GM18517 (cell line): ENCODE results near the gene DDX59.

Experiments used
- ATAC-seq: cut with Tn5 transposase; IDR thresholded peaks from one replicate; pipeline ENCODE4 v1.9.1; 2021; ENCODE audit warnings: mild to moderate bottlenecking, moderate library complexity; ENCODE audit not compliant: unreplicated experiment

DDX59 gene

DNA sequence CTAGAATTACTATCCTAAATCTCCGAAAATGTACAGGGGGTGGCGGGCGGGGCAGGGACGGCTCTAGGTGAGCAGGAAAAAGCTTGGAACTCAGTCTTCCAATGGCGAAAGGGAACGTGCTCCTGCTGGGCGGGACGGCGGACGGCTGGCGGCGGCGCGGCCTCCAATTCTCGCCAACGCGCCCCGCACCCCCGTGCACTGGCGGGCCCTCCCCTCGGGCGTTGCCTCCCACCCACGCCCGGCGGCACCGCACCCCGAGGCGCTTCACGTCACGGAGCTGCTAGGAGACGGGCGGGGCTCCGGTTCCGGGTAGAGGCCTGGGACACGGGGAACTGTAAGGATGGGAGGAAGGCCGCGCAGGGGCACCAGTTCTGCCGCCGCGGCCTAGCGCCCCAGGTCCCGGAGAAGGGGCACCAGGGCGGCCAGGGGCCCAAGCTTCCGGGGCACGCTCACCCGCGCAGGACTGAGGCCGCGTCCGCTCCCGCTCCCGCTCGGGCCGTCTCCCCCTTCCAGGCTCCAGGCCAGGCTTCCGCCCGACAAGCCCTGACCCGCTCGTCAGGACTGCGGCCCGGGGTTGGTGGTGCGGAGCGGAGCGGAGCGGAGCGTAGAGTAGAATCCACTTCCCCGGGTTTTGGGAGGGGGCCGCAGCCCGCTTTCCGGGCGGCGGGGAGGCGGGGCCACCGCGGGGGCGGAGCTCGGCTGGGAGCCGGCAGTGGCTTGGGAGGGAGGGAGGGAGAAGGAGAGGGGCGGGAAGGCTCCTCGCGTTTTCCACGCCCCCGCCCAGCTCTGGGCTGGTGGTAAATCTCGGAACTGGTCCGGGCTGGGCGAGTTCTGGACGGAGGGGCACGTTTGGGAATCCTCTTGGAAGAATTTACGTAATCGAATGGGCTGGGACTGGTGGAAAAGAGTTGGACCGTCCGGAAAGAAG, at the start of gene DDX59:
Gene DDX59 (minus strand): TSS at position 594 of the 928 bp plus-strand sequence. CDS start 3,167 bp downstream, outside the sequence.
- peak; percentile 85 for ATAC-seq

DNA sequence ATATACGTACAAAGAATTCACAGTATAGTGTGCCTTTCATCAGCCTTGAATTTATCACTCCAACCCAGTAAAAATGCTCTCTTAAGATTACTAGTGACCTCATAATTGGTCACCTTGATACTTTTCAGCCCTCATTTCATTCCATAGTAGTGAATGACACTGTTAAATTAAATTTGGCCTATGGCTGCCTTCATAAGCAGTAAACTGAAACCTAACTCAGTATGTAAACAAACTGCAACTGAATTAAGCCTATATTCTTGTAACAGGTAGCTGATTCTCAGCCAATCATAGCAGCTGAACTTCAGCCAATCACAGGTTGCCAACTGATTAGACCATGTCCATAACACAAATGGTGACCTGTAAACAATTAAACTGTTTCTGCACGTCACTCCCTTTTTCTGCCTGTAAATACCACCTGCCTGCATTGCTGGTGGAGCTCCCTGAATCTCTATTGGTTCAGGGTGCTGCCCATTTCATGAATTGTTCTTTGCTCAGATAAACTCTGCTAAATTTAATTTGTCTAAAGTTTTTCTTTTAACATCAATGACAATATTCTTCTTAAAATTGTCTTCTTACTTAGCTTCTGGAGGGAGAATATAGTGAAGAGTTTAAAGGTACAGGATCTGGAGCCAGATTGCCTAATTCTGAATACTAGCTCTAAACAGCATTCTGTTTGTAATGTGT, 44.9 kb upstream of the DDX59 start:
- ATAC-seq = no peak

DNA sequence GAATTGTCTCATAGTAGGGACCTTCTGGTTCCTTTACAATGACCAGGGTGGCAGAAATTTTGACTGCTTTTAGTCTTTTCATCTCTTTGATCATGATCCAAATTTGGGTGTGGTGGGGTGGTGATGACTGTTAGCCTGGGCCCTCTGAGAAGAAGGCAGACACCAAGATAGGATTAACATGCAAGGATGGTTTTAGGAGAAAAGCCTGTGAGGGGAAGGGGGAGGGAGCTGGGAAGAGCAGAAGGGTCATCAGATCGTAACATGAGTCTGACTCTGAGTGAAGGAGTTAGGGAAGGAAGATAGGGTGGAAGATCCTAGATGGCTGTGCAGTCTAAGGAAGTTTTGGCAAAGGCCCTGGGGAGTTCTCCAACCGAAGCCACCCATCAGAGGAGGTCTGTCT, 40.5 kb upstream of the DDX59 start:
- ATAC-seq = no peak

DNA sequence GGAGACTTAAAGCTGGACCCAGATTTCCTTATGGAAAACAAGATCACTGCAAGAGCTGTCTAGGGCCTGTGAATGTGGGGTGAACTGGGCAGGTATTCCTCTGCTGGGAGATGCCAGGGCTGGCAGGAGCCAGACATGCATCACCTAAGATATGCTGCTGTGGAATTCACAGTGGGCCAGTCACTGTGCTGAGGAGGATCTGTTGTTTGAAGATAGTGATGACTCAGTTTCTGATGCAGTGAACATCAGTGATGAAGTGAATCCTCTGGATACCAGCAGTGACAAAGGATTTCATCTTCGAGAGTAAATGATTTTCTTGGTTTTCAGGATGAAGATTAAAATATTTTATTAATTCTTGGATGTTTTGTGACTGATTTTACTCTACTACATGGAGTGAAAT, 39.1 kb upstream of the DDX59 start:
- ATAC-seq = no peak

DNA sequence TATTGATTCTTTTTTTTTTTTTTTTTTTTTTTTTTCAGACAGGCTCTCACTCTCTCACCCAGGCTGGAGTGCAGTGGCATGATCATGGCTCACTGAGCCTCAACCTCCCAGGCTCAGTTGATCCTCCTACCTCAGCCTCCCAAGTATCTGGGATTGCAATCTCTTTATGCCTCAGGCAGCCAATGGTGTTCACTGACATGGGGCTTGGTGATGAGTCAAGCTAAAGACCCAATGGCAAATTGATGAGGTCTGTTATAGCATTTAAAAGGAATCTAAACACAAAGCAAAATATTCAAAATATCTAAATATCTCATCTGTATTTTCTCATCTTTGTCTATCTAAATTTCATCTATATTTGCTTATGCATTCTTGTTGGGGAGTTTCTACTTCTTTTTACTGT, 38.5 kb upstream of the DDX59 start:
- ATAC-seq = no peak

DNA sequence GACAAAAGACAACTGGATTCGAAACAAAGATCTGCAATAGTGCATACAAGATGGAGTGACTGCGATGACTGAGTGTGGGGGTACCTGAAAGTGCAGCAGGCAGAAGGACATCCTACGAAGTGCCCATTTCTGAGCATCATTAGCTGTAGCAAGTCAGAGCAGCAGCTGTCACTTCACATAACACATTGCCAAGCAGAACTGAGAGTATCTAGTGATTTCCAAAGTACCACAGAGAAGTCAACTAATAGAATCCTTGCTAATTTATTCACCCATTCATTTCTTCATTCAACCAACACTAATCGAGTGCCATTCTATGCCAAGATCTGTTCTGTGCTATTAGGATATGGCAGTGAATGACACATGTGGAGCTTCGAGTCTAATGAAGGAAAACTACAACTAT, 37.4 kb upstream of the DDX59 start:
- ATAC-seq = no peak

DNA sequence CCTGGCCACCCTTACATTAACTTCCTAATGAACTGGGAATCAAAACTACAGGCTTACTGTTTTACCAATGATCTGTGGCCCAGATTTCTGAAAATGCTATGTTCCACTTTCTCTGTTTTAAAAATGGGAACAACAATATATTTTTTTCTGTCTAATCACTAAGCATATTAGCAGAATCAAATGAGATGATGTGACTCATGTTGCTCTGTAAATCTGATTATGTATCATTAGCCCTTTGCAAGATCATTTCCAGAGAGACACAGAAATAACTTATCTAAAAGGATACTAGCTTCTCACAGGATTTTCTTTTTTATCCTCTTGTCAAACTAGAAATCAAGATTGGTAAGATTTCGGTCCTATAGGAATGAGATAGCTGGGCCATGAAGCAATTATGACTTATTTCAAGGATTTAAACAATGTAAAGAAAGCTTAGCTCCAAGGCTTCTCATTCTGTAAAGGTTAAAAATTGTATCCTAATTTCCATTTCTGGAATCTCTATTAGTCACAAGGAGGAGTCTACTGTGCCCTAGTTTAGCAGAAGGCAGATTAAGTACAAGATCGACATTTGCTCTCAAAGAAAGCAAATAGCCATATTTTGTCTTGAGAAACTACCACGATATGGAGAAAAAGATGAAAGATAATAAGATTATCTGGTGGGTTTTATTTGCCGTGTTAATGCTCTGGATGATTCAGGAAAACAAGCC, 36.6 kb upstream of the DDX59 start:
- no peak for ATAC-seq

DNA sequence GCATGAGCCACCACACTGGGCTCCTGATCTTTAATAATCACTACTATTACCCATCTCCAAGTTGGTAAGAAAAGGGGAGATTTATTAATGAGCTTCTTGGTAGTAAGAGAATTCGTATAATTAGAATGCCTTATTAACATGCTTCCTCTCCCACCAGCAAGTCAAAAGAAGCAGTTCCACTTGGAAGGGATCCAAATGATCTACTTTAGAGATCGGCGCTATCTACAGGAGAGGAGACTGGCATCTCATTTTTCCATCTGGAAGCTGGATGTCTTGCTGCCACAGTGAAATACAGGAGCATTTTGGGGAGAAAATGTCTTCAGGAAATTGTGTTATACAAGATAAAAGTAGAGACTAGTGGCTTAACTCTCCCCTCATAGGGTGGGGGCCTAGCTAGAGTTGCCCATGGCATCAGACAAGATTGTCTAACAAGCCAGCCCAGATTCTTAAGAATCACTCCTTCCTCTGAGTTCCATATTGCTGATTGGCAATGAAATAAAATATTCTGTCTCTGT, 35.3 kb upstream of the DDX59 start:
- no peak for ATAC-seq

DNA sequence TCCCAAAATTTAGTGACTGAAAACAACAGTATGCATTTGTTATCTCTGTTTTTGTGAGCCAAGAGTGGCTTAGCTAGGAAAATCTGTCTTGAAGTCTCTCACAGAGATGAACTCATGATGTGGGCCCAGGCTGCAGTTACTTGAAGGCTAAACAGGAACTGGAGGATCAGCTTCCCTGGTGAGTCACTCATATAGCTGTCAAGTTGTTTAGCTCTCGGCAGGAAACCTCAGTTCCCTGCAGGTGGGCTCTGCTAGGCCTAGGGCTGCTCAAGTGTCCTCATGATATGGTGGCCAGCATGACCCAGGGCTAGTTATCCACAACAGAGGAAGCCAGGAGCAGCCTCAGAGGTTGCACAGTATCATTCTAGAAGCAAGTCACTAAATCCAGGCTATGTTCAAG, 30.2 kb upstream of the DDX59 start:
- ATAC-seq = no peak

DNA sequence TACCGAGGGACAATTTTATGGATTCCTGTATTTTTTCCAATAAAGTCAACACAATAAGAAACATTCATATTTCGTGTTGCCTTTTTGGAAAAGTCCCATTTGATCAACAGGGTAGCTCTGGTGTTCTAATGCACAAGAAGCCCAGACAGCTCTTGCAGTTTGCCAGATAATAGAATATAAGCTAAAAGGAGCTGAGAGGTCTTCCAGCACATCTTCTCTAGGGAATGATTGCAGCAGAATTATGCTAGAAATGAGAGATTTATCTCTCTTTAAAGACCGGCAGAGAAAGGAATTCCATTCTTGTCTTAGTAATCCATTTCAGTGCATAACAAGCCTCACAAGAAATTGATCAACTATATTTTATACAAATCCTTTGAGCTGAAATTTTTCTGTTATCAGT, 25.0 kb upstream of the DDX59 start:
- no peak for ATAC-seq

DNA sequence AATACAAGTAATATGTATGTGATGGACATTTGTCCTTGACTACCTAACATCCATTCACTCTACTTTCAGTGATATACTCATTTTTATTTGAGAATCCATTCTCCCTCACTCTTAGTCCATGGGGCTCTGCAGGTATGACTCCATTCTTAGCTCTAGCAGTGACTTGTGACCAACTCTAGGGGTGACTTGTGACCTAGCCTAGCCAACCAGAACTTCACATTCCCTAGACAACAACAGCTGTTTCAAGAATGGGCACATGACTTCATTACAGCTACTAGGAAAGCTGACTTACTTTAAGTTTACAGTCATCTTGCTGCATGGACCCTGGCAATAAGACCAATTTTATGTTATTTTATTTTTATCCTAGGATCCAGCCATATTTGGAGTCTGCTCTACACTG, 23.6 kb upstream of the DDX59 start:
- no peak for ATAC-seq

DNA sequence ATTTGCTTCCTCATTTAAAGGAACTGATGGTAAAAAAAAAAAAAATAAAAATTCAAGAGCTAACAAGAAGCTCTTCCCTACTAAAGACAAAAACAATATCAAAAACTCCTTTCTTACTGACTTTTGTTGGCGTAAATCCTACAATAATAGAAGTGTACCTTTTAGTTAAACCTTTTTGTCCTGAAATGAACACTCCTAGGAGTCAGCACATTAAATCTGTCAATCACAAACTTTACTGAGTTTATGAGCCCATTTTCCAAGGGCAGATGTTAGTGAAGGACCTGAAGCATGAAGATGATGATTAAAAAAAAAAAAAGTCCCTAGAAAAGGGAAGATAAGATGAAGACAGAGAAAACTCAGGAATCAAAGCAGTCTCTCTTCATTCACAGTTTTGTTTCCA, 22.6 kb upstream of the DDX59 start:
- no peak for ATAC-seq

DNA sequence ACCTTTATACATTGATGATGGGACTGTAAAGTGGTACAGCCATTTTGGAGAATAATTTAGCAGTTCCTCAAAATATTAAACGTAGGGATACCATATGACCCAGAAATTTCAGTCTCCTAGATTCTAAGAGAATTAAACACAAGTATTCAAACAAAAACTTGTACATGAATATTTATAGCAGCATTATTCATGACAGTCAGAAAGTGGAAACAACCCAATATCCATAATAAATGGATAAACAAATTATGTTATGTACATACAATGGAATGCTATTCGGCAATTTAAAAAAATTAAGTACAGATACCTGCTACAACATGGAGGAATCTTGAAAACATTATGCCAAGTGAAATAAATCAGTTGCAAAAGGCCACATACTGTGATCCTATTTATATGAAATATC, 16.9 kb upstream of the DDX59 start:
- ATAC-seq = no peak

DNA sequence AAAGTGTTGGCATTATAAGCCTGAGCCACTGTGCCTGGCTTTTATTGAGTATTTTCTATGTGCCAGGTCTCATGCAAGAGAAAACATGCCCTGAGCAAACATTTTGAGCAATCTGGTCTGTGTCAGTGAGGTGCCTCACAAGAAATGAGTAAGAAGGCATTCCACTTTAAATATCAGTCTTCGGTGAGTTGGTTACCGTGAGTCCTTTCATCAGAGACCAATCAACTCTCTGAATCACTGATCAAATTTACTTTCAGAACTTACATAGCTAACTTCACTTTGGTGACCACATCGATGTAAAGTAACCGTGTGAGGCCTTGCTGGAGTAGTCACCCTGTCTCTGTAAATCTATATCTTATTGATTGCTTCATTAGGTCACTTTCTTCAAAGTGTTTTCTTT, 14.3 kb upstream of the DDX59 start:
- ATAC-seq = no peak

DNA sequence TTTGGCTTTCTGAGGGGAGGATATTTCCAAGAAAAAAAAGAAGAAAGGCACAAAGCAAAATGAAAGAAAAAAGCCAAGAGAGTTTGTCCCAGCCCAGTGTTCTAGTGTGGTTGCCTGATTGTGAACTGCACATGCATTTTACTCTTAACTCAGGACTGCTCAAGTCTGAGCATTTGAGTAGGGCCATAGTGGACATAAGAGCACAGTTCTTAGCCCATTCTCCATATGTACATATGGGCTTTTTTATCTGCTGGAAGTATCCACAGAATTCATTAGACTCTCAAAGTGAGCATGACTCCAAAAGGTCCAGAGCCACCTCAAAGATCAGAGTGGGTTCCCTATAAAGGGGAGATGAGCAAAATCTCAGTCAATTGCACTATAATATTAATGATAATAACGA, 13.6 kb upstream of the DDX59 start:
- ATAC-seq = no peak

DNA sequence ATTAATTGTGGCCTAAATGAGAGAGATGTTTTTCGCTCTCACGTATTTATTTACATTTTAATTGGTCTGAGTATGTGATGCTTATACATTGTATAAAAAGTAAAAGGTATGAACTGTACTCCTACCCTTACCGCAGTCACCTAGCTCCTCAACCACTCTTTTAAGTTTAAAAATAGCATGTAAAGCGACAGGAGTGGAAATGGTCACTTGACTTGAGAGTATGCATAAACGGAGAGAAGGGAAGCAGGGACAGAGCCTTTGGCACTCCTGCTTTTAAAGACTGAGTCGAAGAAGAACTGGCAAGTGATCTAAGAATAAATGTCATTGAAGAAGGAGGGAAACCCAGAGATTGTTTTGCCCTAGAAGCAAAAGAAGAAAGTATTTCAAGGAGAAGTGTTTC, 11.5 kb upstream of the DDX59 start:
- ATAC-seq = no peak

DNA sequence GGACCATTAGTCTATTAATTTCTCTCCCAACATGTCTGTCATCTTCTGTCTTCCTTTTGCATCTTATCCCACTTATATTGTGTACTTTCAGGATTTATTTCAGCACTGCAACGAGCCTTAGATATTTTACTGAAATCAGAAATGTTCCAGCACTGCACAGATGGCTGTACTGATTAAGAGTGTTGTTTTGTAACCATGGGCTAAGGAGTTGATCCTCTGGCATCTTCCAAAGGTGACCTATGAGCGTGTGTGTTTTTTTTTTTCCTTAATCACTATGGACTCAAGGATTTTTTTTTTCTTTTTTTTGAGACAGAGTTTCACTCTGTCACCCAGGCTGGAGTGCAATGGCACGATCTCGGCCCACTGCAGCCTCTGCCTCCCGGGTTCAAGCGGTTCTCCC, 7.1 kb upstream of the DDX59 start:
- no peak for ATAC-seq

DNA sequence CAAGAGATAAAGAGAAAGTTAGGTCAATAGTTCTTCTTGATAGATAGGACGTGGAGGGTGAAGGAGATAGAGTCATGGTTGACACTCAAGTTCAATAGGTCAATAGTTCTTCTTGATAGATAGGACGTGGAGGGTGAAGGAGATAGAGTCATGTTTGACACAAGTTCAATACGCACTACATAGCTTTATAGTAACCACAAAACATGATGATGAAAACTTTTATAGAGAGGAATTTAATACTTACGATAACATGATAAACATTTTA, 5.8 kb upstream of the DDX59 start:
- no peak for ATAC-seq

DNA sequence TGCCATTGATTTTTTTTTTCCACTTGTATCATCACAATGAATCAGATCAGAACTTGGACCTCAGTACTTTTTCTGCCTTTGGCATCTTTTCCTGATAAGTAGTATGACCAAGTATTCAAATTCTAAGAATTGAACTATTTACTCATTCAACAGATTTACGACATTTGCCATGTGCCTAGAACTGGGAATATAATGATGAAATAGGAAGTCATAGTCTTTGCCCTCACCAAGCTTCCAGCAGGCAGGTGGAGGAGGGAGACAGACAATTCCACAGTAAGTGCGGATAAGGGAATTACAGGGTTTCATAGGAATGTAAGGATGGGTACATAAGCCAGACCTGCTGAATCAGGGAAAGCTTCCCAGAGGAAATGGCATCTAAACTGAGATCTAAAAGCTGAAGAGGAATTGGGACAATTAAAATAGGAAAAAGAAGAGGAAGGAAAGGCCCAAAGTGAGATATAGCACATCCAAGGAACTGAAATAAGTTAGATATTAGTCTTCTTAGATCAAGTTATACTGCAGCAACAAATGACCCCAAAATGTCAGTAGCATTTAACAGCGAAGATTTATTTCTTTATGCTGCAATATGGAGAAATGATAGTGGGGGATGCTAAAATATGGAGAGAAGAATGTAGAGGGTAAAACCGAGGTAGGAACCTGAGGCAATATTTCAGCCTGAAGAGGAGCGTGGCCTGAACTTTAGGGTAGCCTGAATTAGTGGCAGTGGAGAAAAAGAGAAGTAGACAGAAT, 5.3 kb upstream of the DDX59 start:
- no peak for ATAC-seq

DNA sequence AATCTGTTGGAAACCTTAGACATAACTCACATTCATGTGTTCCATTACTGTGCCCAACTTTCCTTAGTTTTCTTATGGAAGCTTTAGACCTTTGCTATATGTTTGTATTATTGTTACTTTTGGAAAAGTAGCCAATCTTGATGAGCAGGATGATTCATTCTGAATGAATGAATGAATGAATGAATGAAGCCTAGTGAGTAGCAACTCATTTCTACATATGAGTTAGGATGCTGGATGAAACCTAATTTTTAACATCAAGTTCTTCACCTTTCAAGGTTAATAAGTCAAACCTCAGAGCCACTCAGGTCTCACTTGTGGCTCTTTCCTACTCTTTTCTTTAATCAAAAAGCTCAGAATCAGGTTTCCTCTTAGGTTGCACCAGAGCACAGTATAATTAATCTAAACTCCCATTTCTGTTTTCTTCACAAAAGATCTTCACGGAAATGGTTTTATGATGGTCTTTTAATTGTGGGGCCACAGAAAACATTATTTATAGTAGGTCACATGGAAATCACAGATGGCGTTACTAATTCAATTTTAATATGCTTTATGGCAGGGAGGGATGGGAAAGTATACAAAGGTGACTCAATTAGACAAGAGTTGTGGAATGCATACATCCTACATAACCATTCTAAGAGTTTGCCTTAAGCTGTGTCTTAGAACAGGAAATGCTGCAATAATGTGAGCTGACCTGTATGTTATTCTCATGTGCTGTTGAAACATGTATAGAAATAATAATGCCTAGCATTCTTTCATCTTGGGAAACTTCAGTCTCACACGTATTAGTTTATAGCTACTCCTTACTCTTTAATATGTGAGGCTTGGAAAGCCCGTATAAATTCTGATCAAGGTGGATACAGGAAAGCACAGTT, 4.5 kb upstream of the DDX59 start:
- ATAC-seq = no peak
